GM12892 (cell line): ENCODE data around the gene COTL1.
A peak's percentile ranks its signal among the peaks of the same experiment; 100 is the strongest.

ENCODE experiments used
- DNase-seq: peaks from one replicate; pipeline ENCODE4 v3.0.0; 2011; ENCODE audit not compliant: insufficient read length
- FAIRE-seq: peaks from 2 replicates; lab custom pipeline; 2011; peaks lifted over from hg19 to GRCh38; lab: Jason Lieb, UNC
- POLR2A ChIP-seq: IDR thresholded peaks from 2 replicates; pipeline ENCODE4 v1.6.1; 2011; ENCODE audit warnings: low read depth, low read length, control low read depth
- POLR2AphosphoS5 ChIP-seq: IDR thresholded peaks from 2 replicates; pipeline ENCODE4 v1.6.1; 2011; ENCODE audit warnings: low read depth, low read length, control low read depth
- TAF1 ChIP-seq: IDR thresholded peaks from 2 replicates; pipeline ENCODE4 v1.6.1; 2011; ENCODE audit warnings: low read depth, mild to moderate bottlenecking, control low read depth, low read length, borderline replicate concordance

The COTL1 gene

GRCh38 chr16:84611041-84611440, 6.8 kb downstream of the COTL1 start:
- FAIRE-seq: no peak
- no peak for DNase-seq
- TF ChIP-seq TAF1 (no peak), POLR2A (no peak), POLR2AphosphoS5 (no peak)

DNA sequence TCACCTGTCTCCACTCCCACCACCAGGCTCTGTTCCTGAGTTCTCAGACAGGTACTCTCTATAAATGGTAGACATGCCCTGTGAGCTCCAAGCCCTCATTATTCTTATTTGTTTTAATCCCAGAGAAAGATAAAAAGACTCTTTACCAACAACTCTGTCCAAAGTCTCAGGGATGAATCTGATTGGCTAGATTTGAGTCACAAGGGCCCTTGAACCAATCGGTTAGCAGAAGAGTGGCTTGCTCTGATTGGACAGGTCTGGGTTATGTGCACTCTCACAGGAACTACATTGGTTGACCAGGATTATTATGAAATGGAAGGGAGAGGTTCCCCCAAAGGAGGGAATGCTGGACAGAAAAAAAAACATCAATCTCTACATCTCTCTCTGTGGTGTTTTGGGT, 7.5 kb downstream of the COTL1 start:
- TF ChIP-seq POLR2A: no peak
- TF ChIP-seq TAF1: no peak
- FAIRE-seq (no peak), DNase-seq (no peak)

DNA sequence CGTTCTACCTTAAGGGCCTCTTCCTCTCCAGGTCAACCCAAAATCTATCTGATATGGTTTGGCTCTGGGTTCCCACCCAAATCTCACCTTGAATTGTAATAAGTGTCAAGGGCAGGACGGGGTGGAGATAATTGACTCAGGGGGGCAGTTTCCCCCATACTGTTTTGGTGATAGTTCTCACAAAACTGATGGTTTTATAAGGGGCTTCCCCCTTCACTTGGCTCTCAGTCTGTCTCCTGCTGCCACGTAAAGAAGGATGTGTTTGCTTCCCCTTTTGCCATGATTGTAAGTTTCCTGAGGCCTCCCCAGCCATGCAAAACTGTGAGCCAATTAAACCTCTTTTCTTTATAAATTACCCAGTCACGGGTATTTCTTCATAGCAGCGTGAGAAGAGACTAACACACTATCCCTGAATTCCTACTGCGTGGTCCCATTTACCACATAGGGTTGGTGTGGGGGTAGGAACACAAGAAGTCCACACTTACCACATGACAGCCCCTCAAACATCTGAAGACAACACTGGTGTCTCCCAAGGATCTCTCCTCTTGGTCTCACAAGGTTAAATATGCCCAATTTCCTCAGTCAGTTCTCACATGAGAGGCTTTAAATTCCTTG, 8.2 kb downstream of the COTL1 start:
- no peak for FAIRE-seq
- no peak for TF ChIP-seq TAF1
- no peak for TF ChIP-seq POLR2AphosphoS5
- TF ChIP-seq POLR2A: no peak

GRCh38 chr16:84608282-84608681, 9.6 kb downstream of the COTL1 start:
- FAIRE-seq (peak; percentile 38), DNase-seq (no peak)
- TF ChIP-seq POLR2A: no peak

More for the DNA sequence above, 8.2 kb downstream of the COTL1 start:
- no peak for DNase-seq

DNA sequence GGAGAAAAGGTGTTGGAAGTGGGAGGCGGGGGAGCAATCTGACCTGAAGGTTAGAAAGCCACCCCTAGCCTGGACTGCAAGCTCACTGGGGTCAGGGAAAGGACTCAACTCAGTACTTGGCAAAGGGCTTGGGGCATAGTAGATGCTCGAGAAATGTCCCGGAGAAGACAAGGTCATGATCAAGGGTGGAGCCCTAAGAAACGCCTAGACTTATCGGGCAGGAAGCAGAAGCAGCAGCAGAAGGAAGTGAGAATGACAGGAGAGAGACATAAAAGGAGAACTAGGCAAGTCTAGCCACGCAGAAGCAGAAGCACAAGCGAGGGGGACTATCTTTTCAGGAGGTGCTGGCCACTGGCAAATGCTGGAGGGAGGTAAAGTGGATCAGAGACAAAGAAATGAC, 10.2 kb downstream of the COTL1 start:
- FAIRE-seq: peak; percentile 86
- TF ChIP-seq POLR2AphosphoS5 (peak; percentile 62; the same call in 1 of the 2 replicates), TAF1 (no peak), POLR2A (peak; percentile 76)
- DNase-seq: no peak

GRCh38 chr16:84607061-84607460, 10.8 kb downstream of the COTL1 start:
- no peak for FAIRE-seq

GRCh38 chr16:84606081-84606875, 11.6 kb downstream of the COTL1 start:
- no peak for DNase-seq
- no peak for TF ChIP-seq TAF1
- TF ChIP-seq POLR2AphosphoS5: no peak; the same call in 1 of the 2 replicates
- TF ChIP-seq POLR2A: no peak
- peak; percentile 57 for FAIRE-seq

More at GRCh38 chr16:84607061-84607460, 10.8 kb downstream of the COTL1 start:
- no peak for DNase-seq
- TF ChIP-seq TAF1 (no peak), POLR2A (no peak), POLR2AphosphoS5 (no peak)

GRCh38 chr16:84605339-84605848, 12.5 kb downstream of the COTL1 start:
- DNase-seq (no peak), FAIRE-seq (no peak)
- TF ChIP-seq TAF1: no peak
- no peak for TF ChIP-seq POLR2AphosphoS5
- TF ChIP-seq POLR2A: no peak

GRCh38 chr16:84604477-84605013, 13.3 kb downstream of the COTL1 start:
- TF ChIP-seq POLR2AphosphoS5: no peak
- no peak for TF ChIP-seq TAF1
- TF ChIP-seq POLR2A: no peak
- DNase-seq: no peak
- no peak for FAIRE-seq

DNA sequence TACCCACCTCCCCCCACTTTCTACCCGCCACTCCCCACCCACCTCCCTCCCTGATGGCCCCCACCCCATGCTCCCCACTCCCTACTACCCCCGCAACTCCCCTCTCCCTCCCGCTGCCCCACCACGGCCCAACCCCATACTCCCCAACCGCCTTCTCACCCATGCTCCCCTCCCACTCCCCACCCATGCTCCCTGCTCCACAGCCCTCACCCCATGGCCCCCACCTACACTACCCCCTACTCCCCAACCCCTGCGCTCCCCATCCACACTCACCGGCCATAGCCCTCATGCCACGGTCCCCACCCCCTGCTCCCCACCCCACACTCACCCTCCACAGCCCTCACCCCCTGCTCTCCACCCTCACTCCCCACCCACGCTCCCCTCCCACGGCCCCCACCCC, 13.9 kb downstream of the COTL1 start:
- DNase-seq: no peak
- FAIRE-seq: no peak
- TF ChIP-seq POLR2AphosphoS5 (no peak), POLR2A (no peak), TAF1 (no peak)

DNA sequence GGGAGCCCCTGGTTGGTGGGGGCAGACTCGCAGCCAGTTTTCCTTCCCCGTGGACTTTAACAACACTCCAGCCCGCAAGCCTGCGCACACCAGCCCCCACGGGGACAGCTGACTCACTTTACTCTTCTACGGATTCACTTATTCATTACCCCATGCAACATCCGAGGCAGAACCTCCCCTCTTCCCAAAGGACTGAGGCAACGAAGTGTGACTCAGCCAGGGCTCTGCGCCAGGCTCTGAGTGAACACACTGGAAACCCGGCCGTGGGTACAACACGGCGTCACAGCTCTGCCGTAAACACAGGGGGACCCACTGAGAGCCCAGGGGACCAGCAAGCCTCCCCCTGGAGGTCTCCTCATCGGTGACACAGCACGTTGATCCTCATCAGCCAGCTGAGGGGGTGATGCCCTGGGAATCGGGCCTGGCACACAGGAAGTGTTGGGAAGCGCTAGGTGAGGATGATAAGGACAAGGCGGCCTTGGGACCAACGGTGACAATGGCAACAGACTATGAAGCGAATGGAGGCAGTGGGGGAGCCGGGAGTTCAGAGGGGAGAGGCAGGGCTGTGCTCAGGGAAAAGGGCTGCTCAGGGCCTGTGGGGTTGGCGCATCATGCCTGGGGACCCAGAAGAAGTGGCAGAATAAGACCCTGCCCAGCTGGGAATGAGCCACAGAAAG, 14.6 kb downstream of the COTL1 start:
- FAIRE-seq (no peak), DNase-seq (no peak)
- TF ChIP-seq POLR2A (no peak; the same call in 1 of the 2 replicates), POLR2AphosphoS5 (no peak), TAF1 (no peak)
